RWPE1 (cell line): Measurements from ENCODE around the gene CYGB.

Source experiments
- CTCF ChIA-PET: fragments of 350-600 bp; sonication (Branson Sonifier 250); formaldehyde crosslinking; extraction: SDS; loops from one replicate; lab custom pipeline; 2021; lab: Yijun Ruan, JAX
- POLR2A ChIA-PET: fragments of 400-600 bp; formaldehyde crosslinking; extraction: SDS; loops from one replicate; lab custom pipeline; 2020; ENCODE audit warnings: antibody characterized with exemption; ENCODE audit not compliant: low non-redundant PET; lab: Yijun Ruan, JAX
- DNase-seq: peaks from one replicate; pipeline ENCODE4 v3.0.0; 2012; ENCODE audit warnings: low spot score
- H3K27ac ChIP-seq: fragments of 450-650 bp; 2 replicates; pipeline ENCODE4 v1.5.1; 2017
- TF ChIP-seq, protein P1 (sequence below): fragments of 450-650 bp; conservative IDR thresholded peaks from 2 replicates; pipeline ENCODE4 v1.5.1; 2017; ENCODE audit warnings: low read depth, mild to moderate bottlenecking

Gene CYGB

DNA sequence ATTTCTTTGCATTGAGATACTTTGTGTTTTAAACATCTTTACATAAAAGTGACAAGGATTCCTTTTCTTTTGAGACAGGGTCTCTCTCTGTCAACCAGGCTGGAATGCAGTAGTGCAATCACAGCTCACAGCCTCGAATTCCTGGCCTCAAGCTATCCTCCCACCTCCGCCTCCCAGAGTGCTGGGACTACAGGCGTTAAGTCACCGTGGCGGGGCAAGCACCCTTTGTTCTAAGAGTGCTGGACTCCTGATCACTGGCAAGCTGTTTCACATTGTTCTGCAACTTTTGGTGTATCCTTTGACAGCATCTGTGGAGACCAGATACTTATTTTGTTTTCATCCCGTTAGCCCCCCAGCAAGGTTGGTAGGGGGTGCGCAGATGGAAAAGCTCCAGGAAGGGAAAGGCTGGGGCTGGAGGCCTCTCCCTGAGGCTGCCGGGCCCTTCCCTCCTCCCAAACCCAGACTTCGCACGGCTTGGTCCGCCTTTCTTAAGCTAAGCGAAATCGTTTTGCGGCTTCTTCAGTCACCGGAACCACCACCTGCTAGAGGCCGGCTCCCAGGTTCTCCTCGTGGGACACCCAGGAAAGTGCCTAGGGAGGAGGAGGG is 47.0 kb upstream of the CYGB start:
- TF ChIP-seq, protein P1, sequence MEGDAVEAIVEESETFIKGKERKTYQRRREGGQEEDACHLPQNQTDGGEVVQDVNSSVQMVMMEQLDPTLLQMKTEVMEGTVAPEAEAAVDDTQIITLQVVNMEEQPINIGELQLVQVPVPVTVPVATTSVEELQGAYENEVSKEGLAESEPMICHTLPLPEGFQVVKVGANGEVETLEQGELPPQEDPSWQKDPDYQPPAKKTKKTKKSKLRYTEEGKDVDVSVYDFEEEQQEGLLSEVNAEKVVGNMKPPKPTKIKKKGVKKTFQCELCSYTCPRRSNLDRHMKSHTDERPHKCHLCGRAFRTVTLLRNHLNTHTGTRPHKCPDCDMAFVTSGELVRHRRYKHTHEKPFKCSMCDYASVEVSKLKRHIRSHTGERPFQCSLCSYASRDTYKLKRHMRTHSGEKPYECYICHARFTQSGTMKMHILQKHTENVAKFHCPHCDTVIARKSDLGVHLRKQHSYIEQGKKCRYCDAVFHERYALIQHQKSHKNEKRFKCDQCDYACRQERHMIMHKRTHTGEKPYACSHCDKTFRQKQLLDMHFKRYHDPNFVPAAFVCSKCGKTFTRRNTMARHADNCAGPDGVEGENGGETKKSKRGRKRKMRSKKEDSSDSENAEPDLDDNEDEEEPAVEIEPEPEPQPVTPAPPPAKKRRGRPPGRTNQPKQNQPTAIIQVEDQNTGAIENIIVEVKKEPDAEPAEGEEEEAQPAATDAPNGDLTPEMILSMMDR: no peak
- DNase-seq: no peak
- peak overlapping the region; percentile 96 for H3K27ac ChIP-seq
- CTCF ChIA-PET: interaction anchor here (1.2 to 1.7 kb wide), 3 partner anchors 9 to 61 kb away, joined by 3 to 9 read pairs (median 6); no protein-coding TSS in a partner anchor
- POLR2A ChIA-PET: interaction anchor here (1.1 kb wide), 1 partner anchor 13 kb away, joined by 3 read pairs; no protein-coding TSS in a partner anchor

DNA sequence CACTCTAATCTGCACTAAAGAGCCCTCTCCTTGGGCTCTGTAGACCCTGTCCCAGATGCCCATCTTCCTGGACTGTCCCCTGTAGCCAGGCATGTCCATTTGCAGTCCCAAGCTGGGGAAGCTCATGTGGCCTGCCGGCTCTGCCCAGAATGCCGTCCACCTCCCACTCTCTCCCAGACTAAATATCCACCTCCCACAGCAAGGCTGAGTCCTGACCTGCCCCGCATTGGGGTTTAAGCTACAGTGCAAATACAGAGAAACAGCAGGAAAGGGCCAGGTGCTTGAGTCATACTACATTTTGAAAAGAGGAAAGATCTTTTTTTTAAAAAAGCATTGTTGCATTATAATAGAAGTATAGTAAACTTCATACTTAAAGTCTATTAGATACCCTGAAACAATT is 45.2 kb upstream of the CYGB start:
- peak; percentile 55 for DNase-seq
- peak overlapping the region; percentile 96 for H3K27ac ChIP-seq
- ChIA-PET POLR2A (interaction anchor here (0.7 to 1.0 kb wide), 2 partner anchors 16 to 541 kb away, joined by 3 read pairs; no protein-coding TSS in a partner anchor), CTCF (interaction anchor here (0.7 kb wide), 2 partner anchors 10 to 41 kb away, joined by 3 to 4 read pairs; no protein-coding TSS in a partner anchor)
- TF ChIP-seq, protein P1: no peak

DNA sequence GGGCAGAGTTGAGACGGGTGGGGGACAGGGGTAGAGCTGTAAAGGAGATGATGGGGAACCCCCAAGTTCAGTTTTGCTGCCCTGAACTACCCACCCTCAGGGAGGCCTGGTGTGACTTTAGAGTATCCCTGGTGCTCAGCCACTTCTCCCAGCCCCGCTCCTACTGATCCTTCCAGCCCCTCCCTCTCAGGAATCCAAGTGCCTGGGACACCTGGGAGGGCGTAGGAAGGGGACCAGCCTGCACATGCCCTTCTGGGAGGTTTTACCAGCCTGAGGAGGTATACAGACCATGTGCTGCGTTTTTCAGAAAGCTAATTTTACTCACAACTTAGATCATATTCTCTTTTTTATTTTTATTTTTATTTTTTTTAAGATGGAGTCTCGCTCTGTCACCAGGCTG is 44.0 kb upstream of the CYGB start:
- POLR2A ChIA-PET: interaction anchor here (0.7 to 1.0 kb wide), 2 partner anchors 17 to 132 kb away, joined by 3 read pairs; no protein-coding TSS in a partner anchor
- DNase-seq: peak; percentile 50
- peak overlapping the region; percentile 96 for H3K27ac ChIP-seq
- TF ChIP-seq, protein P1: no peak
- CTCF ChIA-PET: no interaction called here

DNA sequence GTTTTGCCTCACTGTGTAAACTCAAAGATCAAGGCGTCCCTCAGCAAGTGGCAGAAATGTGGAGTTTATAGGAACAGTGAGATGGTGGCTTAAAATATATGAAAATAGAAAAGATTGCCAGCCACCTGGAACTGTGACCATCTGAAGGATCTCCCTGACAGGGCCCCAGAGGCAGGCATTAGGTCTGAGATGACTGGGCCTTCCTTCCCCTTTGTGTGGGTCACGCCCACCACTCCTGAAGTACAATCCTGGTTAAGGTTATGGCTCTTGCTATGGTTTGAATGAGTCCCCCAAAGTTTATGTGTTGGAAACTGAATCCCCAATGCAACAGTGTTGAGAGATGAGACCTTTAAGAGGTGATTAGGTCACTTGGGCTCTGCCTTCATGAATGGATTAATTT is 41.8 kb upstream of the CYGB start:
- no peak for DNase-seq
- TF ChIP-seq, protein P1: no peak
- ChIA-PET CTCF (interaction anchor here (0.6 to 1.0 kb wide), 3 partner anchors 56 to 113 kb away, joined by 3 to 5 read pairs (median 3); no protein-coding TSS in a partner anchor), POLR2A (no interaction called here)
- H3K27ac ChIP-seq: peak overlapping the region; percentile 70

DNA sequence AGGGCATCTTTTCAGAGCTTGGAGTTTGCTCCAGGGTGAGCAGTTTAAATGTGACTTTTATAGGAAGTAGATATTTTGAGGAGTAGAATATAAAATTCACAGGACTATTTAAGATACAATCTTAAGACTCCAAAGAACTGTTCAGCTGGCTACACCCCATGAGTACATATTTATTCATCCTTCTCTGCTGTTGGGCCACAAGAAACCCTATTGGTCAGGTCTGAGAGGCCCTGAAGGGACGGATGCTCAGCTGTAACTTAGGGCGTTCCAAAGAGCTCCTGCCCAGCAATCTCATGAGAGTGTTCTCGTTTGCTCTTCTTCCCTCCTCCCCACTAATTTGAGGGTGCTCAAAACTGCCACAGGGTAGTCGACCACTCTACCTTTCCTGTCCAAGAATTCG is 40.9 kb upstream of the CYGB start:
- DNase-seq: peak; percentile 75
- ChIA-PET CTCF (interaction anchor here (0.8 to 1.2 kb wide), 3 partner anchors 15 to 55 kb away, joined by 3 to 6 read pairs (median 3); no protein-coding TSS in a partner anchor), POLR2A (interaction anchor here (1.0 kb wide), 1 partner anchor 11 kb away, joined by 5 read pairs; no protein-coding TSS in a partner anchor)
- TF ChIP-seq, protein P1: no peak
- H3K27ac ChIP-seq: peak overlapping the region; percentile 70

DNA sequence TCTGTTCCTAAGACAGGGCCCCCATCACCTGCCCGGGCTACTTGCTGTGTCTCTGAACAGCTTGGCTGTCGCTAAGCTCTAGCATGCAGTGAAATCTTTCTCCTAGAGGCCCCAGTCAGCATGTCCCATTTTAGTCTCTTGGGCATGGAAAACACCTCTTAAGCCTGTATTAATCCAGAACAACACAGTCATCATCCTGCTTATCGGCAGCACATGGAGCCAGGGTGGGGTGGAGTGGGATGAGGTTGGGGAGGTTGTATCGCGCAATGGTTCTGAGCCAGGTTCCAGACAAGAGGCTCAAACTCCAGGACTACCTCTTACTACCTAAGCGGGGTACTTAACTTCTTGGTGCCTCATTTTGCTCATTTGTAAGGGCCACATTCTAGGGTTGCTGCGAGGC is 40.4 kb upstream of the CYGB start:
- H3K27ac ChIP-seq: peak overlapping the region; percentile 70
- DNase-seq: no peak
- ChIA-PET POLR2A (interaction anchor here (1.0 kb wide), 1 partner anchor 10 kb away, joined by 5 read pairs; no protein-coding TSS in a partner anchor), CTCF (interaction anchor here (0.8 to 1.2 kb wide), 3 partner anchors 15 to 54 kb away, joined by 3 to 6 read pairs (median 3); no protein-coding TSS in a partner anchor)
- TF ChIP-seq, protein P1: no peak
